ENCODE measurements around the gene FRY.

- TF ChIP-seq, protein P1, sequence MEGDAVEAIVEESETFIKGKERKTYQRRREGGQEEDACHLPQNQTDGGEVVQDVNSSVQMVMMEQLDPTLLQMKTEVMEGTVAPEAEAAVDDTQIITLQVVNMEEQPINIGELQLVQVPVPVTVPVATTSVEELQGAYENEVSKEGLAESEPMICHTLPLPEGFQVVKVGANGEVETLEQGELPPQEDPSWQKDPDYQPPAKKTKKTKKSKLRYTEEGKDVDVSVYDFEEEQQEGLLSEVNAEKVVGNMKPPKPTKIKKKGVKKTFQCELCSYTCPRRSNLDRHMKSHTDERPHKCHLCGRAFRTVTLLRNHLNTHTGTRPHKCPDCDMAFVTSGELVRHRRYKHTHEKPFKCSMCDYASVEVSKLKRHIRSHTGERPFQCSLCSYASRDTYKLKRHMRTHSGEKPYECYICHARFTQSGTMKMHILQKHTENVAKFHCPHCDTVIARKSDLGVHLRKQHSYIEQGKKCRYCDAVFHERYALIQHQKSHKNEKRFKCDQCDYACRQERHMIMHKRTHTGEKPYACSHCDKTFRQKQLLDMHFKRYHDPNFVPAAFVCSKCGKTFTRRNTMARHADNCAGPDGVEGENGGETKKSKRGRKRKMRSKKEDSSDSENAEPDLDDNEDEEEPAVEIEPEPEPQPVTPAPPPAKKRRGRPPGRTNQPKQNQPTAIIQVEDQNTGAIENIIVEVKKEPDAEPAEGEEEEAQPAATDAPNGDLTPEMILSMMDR (IDR thresholded peaks at IDR 0.05; ENCODE audit: low read depth, low read length), result no peak
- no peak for TF ChIP-seq EZH2phosphoT487 (IDR thresholded peaks at IDR 0.05; ENCODE audit: low read depth)
Observed at GRCh38 chr13:32255724-32256109, 224.1 kb downstream of the FRY start.
